AG08395 (cell line): Measurements from ENCODE around the gene F2R.
"Not testable (repeated sequence)": the region's sequence is repeated elsewhere in the genome, so short reads cannot be mapped to it uniquely, and the experiment has no call there.

Experiments
- DNase-seq: peaks from one replicate; pipeline ENCODE4 v3.0.0; 2012; ENCODE audit warnings: mixed read lengths, low spot score

The F2R gene

DNA sequence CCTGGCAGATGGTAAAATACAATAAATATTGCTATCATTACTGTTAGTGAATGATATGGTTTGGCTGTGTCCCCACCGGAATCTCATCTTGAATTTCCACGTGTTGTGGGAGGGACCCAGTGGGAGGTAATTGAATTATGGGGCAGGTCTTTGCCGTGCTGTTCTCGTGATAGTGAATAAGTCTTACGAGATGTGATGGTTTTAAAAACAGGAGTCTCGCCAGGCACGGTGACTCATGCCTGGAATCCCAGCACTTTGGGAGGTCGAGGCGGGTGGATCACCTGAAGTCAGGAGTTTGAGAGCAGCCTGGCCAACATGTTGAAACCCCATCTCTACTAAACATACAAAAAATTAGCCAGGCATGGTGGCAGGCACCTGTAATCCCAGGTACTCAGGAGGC is 45.2 kb downstream of the F2R start:
- not testable (repeated sequence) for DNase-seq

GRCh38 chr5:76762484-76762883 is 46.6 kb downstream of the F2R start:
- no peak for DNase-seq

GRCh38 chr5:76763136-76763535 is 47.2 kb downstream of the F2R start:
- DNase-seq: no peak

- no peak for DNase-seq
These were observed 48.4 kb downstream of the F2R start for GRCh38 chr5:76764374-76764773.

- DNase-seq: no peak
These were observed 49.3 kb downstream of the F2R start for GRCh38 chr5:76765249-76765648.

DNA sequence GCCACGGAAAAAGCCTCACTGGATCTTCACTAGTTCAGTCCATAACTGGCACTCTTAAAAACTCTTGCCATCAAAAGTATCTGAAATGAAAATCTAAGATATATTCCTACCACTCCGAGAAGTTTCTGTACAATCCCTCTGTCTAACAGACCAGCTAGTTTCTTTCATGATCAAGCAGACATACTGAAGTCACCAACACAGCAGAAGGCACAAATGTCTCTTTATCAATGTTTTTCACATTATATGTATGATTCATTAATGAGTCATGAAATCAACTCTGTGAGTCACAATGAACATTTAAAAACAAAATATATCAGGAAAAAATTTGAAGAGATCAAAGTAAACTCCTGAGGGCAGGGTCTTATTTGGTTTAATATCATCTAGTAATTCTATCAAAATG is 50.8 kb downstream of the F2R start:
- no peak for DNase-seq

DNA sequence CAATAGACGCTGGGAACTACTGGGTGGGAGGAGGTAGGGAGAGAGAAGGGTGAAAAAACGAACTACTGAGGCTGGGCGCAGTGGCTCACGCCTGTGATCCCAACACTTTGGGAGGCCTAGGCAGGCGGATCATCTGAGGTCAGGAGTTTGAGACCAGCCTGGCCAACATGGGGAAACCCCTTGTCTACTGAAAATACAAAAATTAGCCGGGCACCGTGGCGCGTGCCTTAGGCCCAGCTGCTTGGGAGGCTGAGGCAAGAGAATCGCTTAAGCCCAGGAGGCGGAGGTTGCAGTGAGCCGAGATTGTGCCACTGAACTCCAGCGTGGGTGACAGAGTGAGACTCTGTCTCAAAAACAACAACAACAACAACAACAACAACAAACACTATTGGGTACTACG is 55.1 kb downstream of the F2R start:
- not testable (repeated sequence) for DNase-seq

- DNase-seq: no peak
These were observed 55.9 kb downstream of the F2R start for GRCh38 chr5:76771705-76772405.

- no peak for DNase-seq
These were observed 60.0 kb downstream of the F2R start for GRCh38 chr5:76775921-76776320.

DNA sequence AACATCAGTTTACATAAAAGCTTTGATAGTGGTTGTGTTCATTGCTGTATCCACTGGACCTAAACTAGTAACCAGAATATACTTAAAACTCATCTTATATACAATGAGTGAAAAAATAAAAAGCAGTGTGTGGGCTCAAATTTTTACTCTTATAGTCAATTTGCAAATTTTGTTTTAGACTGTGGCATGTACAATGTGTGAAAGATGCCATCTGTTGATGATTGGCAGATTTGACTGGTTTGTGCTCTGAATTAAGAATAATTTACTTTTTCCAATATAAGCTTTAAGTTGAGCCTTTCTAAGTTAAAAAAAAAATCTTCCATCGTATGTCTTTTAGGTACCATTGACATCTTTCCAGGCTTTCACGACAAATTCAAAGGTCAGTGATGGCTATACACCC is 60.5 kb downstream of the F2R start:
- no peak for DNase-seq

DNA sequence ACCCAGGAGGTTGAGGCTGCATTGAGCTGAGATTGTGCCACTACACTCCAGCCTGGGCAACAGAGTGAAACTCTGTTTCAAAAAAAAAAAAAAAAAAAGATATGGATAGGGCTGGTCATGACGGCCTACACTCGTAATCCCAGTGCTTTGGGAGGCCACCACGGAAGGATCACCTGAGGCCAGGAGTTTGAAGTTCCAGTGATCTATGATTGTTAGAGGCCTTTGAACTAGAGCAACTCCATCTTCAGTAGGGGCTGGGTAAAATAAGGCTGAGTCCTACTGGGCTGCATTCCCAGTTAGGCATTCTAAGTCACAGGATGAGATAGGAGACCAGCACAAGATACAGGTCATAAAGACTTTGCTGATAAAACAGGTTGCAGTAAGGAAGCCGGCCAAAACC is 64.7 kb downstream of the F2R start:
- DNase-seq: not testable (repeated sequence)

DNA sequence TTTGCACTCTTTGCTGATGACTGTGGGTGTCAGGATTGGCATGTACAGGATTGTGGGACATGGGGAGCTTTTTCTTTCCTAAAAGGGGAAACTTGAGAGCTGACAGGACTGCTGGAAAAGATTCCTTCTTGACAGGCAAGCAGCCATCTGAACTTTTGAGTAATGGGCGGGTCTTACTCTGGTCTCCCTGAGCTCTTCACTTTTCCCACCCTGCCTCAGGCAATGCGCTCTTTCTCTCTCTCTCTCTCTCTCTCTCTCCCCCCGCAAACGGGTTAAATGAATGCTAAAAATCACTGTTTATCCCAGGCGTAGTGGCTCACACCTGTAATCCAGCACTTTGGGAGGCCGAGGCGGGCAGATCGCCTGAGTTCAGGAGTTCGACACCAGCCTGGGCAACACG is 65.8 kb downstream of the F2R start:
- no peak for DNase-seq

DNA sequence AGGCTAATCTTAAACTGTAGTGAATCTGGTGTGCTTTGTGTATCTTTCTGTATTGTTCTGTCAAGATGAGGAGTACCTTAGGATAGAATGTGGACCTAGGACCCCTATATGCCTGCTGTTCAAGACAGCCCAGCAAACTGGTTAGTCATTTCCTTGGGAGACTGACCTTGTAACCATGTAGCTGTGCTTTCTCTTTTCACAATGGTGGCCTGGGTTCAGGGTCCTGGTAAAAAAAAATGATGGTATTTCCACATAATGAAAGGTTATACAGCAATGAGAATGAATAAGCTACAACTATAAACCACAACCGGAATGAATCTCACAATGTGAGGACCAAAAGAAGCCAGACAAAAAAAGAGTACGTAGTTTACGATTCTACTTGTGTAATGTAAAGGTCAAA is 66.5 kb downstream of the F2R start:
- no peak for DNase-seq
